ENCODE data around the gene C11orf65. TPM values are rescaled to one million over a fixed set of nuclear protein-coding genes. Genes with fewer than 3 reads are reported as not detected.

Gene C11orf65
- total RNA-seq, 2 experiments from 2014 or later, result 0.98 to 2.0 TPM

GRCh38 chr11:108346451-108346850, 120.9 kb downstream of the C11orf65 start:
- no peak for DNase-seq (ENCODE audit: low spot score)
- TF ChIP-seq CTCF (conservative IDR thresholded peaks at IDR 0.05; ENCODE audit: low read length), result no peak
- no peak for TF ChIP-seq EZH2phosphoT487 (IDR thresholded peaks at IDR 0.05; ENCODE audit: borderline replicate concordance, low read depth, low read length)
- no peak overlapping the region for H3K4me3 ChIP-seq (ENCODE audit: low read depth, low read length, poor library complexity, severe bottlenecking)
- intact Hi-C loops (cut with micrococcal nuclease; ENCODE audit: unreplicated experiment), result no loop called here
- peaks cover 58% of the 10 kb centered on the region for H3K36me3 ChIP-seq (ENCODE audit: insufficient read depth, low read length)
- H3K4me1 ChIP-seq (ENCODE audit: insufficient read depth, low read length, poor library complexity, severe bottlenecking), result no peaks in the 10 kb centered on the region
- CTCF ChIA-PET (ENCODE audit: unreplicated experiment), result no interaction called here
- no peak overlapping the region for H3K27ac ChIP-seq (ENCODE audit: low read depth, low read length, poor library complexity, severe bottlenecking)
- H3K9me3 ChIP-seq (ENCODE audit: low read length), result no peaks in the 10 kb centered on the region
- no peak overlapping the region for H3K4me2 ChIP-seq (ENCODE audit: low read length)
- no TSS peak for BruUV-seq (replicated peaks)
- H2AFZ ChIP-seq (ENCODE audit: low read length), result no peak overlapping the region
- H3K79me2 ChIP-seq (ENCODE audit: insufficient read depth, low read depth, low read length), result no peaks in the 10 kb centered on the region
- no peaks in the 10 kb centered on the region for H3K9me2 ChIP-seq (ENCODE audit: insufficient read depth, low read length)
- POLR2A ChIA-PET, result no interaction called here
- H4K20me1 ChIP-seq (ENCODE audit: insufficient read depth, low read length), result no peaks in the 10 kb centered on the region

GRCh38 chr11:108345767-108346166, 121.6 kb downstream of the C11orf65 start:
- no peak overlapping the region for H3K4me2 ChIP-seq (ENCODE audit: low read length)
- ChIA-PET POLR2A (no interaction called here), CTCF (ENCODE audit: unreplicated experiment) (no interaction called here)
- no peaks in the 10 kb centered on the region for H3K4me1 ChIP-seq (ENCODE audit: insufficient read depth, low read length, poor library complexity, severe bottlenecking)
- BruUV-seq (replicated peaks), result no TSS peak
- no peak for TF ChIP-seq CTCF (conservative IDR thresholded peaks at IDR 0.05; ENCODE audit: low read length)
- no peak for TF ChIP-seq EZH2phosphoT487 (IDR thresholded peaks at IDR 0.05; ENCODE audit: borderline replicate concordance, low read depth, low read length)
- no peaks in the 10 kb centered on the region for H3K79me2 ChIP-seq (ENCODE audit: insufficient read depth, low read depth, low read length)
- no peak overlapping the region for H3K4me3 ChIP-seq (ENCODE audit: low read depth, low read length, poor library complexity, severe bottlenecking)
- no peaks in the 10 kb centered on the region for H4K20me1 ChIP-seq (ENCODE audit: insufficient read depth, low read length)
- DNase-seq (ENCODE audit: low spot score), result no peak
- H3K9me3 ChIP-seq (ENCODE audit: low read length), result no peaks in the 10 kb centered on the region
- no peak overlapping the region for H3K27ac ChIP-seq (ENCODE audit: low read depth, low read length, poor library complexity, severe bottlenecking)
- no peak overlapping the region for H2AFZ ChIP-seq (ENCODE audit: low read length)
- no peaks in the 10 kb centered on the region for H3K9me2 ChIP-seq (ENCODE audit: insufficient read depth, low read length)
- intact Hi-C loops (cut with micrococcal nuclease; ENCODE audit: unreplicated experiment), result no loop called here
- H3K36me3 ChIP-seq (ENCODE audit: insufficient read depth, low read length), result peaks cover 51% of the 10 kb centered on the region

GRCh38 chr11:108343714-108344113, 123.6 kb downstream of the C11orf65 start:
- Histone ChIP-seq H4K20me1 (ENCODE audit: insufficient read depth, low read length) (no peaks in the 10 kb centered on the region), H3K36me3 (ENCODE audit: insufficient read depth, low read length) (peaks cover 38% of the 10 kb centered on the region), H2AFZ (ENCODE audit: low read length) (no peak overlapping the region), H3K9me3 (ENCODE audit: low read length) (no peaks in the 10 kb centered on the region), H3K27ac (ENCODE audit: low read depth, low read length, poor library complexity, severe bottlenecking) (no peak overlapping the region), H3K9me2 (ENCODE audit: insufficient read depth, low read length) (no peaks in the 10 kb centered on the region), H3K4me1 (ENCODE audit: insufficient read depth, low read length, poor library complexity, severe bottlenecking) (no peaks in the 10 kb centered on the region), H3K4me2 (ENCODE audit: low read length) (no peak overlapping the region), H3K79me2 (ENCODE audit: insufficient read depth, low read depth, low read length) (no peaks in the 10 kb centered on the region), H3K4me3 (ENCODE audit: low read depth, low read length, poor library complexity, severe bottlenecking) (no peak overlapping the region)
- ChIA-PET POLR2A (no interaction called here), CTCF (ENCODE audit: unreplicated experiment) (no interaction called here)
- TF ChIP-seq EZH2phosphoT487 (IDR thresholded peaks at IDR 0.05; ENCODE audit: borderline replicate concordance, low read depth, low read length), result no peak
- no peak for TF ChIP-seq CTCF (conservative IDR thresholded peaks at IDR 0.05; ENCODE audit: low read length)
- intact Hi-C loops (cut with micrococcal nuclease; ENCODE audit: unreplicated experiment), result no loop called here
- no peak for DNase-seq (ENCODE audit: low spot score)
- no TSS peak for BruUV-seq (replicated peaks)

Data from OCI-LY7 (cell line).